CD8-positive, alpha-beta memory T cell (primary cell): Measurements from ENCODE around the gene IRAK3. TPM values are rescaled to one million over a fixed set of nuclear protein-coding genes. Genes with fewer than 3 reads are reported as not detected.
"Not testable (repeated sequence)": the region's sequence is repeated elsewhere in the genome, so short reads cannot be mapped to it uniquely, and the experiment has no call there.

Experiments
- CTCF ChIA-PET: fragments of 350-600 bp; sonication (Branson Sonifier 250); formaldehyde crosslinking; loops from one replicate; lab custom pipeline; 2021; ENCODE audit warnings: antibody characterized with exemption; lab: Charles Lee
- POLR2A ChIA-PET: fragments of 350-600 bp; sonication (Branson Sonifier 250); formaldehyde crosslinking; loops from one replicate; lab custom pipeline; 2021; ENCODE audit warnings: antibody characterized with exemption; lab: Charles Lee
- DNase-seq, 5 donors: peaks; one replicate each; pipeline versions ENCODE4 v3.0.0 to v3.0.0-alpha.2; 2020 to 2022; ENCODE audit warnings: mixed read lengths in 1 of 5
- H3K27ac ChIP-seq: one replicate; pipeline ENCODE4 v1.7.0; 2013; ENCODE audit warnings: low read depth, mild to moderate bottlenecking, low read length, moderate library complexity
- H3K27me3 ChIP-seq: 2 replicates; pipeline ENCODE4 v1.7.0; 2013; ENCODE audit warnings: low read length, mild to moderate bottlenecking; ENCODE audit not compliant: insufficient read depth, poor library complexity, severe bottlenecking
- H3K36me3 ChIP-seq: 2 replicates; pipeline ENCODE4 v1.7.0; 2013; ENCODE audit warnings: mild to moderate bottlenecking, low read length, moderate library complexity; ENCODE audit not compliant: insufficient read depth
- H3K4me1 ChIP-seq: 2 replicates; pipeline ENCODE4 v1.7.0; 2013; ENCODE audit warnings: mild to moderate bottlenecking, low read length, moderate library complexity; ENCODE audit not compliant: insufficient read depth
- H3K4me3 ChIP-seq: 2 replicates; pipeline ENCODE4 v1.7.0; 2013; ENCODE audit warnings: mild to moderate bottlenecking, low read length
- H3K9me3 ChIP-seq: 2 replicates; pipeline ENCODE4 v1.7.0; 2013; ENCODE audit warnings: mild to moderate bottlenecking, low read length
- H3K27ac Mint-ChIP-seq, 8 donors: one replicate each; pipeline ENCODE4 v1.8.0; 2020 to 2021; ENCODE audit warnings: mixed read lengths in 8 of 8, mild to moderate bottlenecking in 6 of 8, inconsistent platforms in 3 of 8, moderate library complexity in 3 of 8
- H3K27me3 Mint-ChIP-seq, 2 donors: one replicate each; pipeline ENCODE4 v1.8.0; 2020 to 2021; ENCODE audit warnings: mixed read lengths in 2 of 2, mild to moderate bottlenecking in 1 of 2, moderate library complexity in 1 of 2
- H3K36me3 Mint-ChIP-seq, 3 donors: one replicate each; pipeline ENCODE4 v1.8.0; 2020 to 2021; ENCODE audit warnings: mixed read lengths in 3 of 3, inconsistent platforms in 1 of 3, mild to moderate bottlenecking in 1 of 3
- H3K4me1 Mint-ChIP-seq, 3 donors: one replicate each; pipeline ENCODE4 v1.8.0; 2020 to 2021; ENCODE audit warnings: mixed read lengths in 3 of 3, inconsistent platforms in 1 of 3, mild to moderate bottlenecking in 1 of 3
- H3K4me3 Mint-ChIP-seq, 7 donors: one replicate each; pipeline ENCODE4 v1.8.0; 2020 to 2021; ENCODE audit warnings: mixed read lengths in 7 of 7, mild to moderate bottlenecking in 6 of 7, moderate library complexity in 4 of 7, inconsistent platforms in 2 of 7
- H3K9me3 Mint-ChIP-seq, 5 donors: one replicate each; pipeline ENCODE4 v1.8.0; 2020 to 2022; ENCODE audit warnings: mixed read lengths in 5 of 5, mild to moderate bottlenecking in 3 of 5, moderate library complexity in 2 of 5, inconsistent platforms in 1 of 5
- polyA plus RNA-seq: library from polyadenylated mRNA; unstranded; fragments of 300-500 nt; fragmentation: Illumina TruSeq; gene quantifications from one replicate; pipeline ENCODE4 v1.2.3, GENCODE V29; 2021
- total RNA-seq, 2 experiments: library from RNA; stranded (reverse); gene quantifications; one replicate each; pipeline ENCODE4 v1.2.3, GENCODE V29; 2021

Gene IRAK3
- total and polyA plus RNA-seq, 3 experiments from 2014 or later, result 0.13 to 0.22 TPM; not detected in 1

GRCh38 chr12:66174391-66175325 is 14.4 kb upstream of the IRAK3 start:
- H3K36me3 Mint-ChIP-seq, H3K36me3 ChIP-seq, H3K27ac ChIP-seq, POLR2A ChIA-PET, H3K27ac Mint-ChIP-seq, H3K4me1 ChIP-seq, H3K27me3 ChIP-seq, CTCF ChIA-PET, DNase-seq, H3K9me3 ChIP-seq, H3K9me3 Mint-ChIP-seq, H3K4me3 ChIP-seq: not testable (repeated sequence)
- Mint-ChIP-seq H3K27me3 (peaks cover 8 to 38% of the 10 kb centered on the region in 2 donors), H3K4me1 (peaks cover 10 to 12% (median 10%) of the 10 kb centered on the region in 3 donors), H3K4me3 (peak overlapping the region in 1 of 7 donors; percentile 36)

- ChIA-PET POLR2A (interaction anchor here (0.6 to 0.7 kb wide), 2 partner anchors 10 to 14 kb away, joined by 5 read pairs; no protein-coding TSS in a partner anchor), CTCF (interaction anchor here (0.7 kb wide), 1 partner anchor 177 kb away, joined by 3 read pairs; no protein-coding TSS in a partner anchor)
- no peak overlapping the region for H3K27ac ChIP-seq
- no peaks in the 10 kb centered on the region for H3K4me1 ChIP-seq
- no peaks in the 10 kb centered on the region for H3K9me3 ChIP-seq
- Mint-ChIP-seq H3K4me3 (no peak overlapping the region), H3K9me3 (no peaks in the 10 kb centered on the region), H3K4me1 (no peaks in the 10 kb centered on the region), H3K27ac (no peak overlapping the region), H3K36me3 (no peaks in the 10 kb centered on the region), H3K27me3 (peaks cover 10 to 43% of the 10 kb centered on the region in 2 donors)
- DNase-seq, result no peak
- no peak overlapping the region for H3K4me3 ChIP-seq
- no peaks in the 10 kb centered on the region for H3K27me3 ChIP-seq
- H3K36me3 ChIP-seq, result no peaks in the 10 kb centered on the region
Measured at GRCh38 chr12:66176105-66176900, 12.7 kb upstream of the IRAK3 start.

GRCh38 chr12:66182956-66183355 is 6.1 kb upstream of the IRAK3 start:
- ChIA-PET POLR2A (no interaction called here), CTCF (no interaction called here)
- H3K36me3 Mint-ChIP-seq, result peaks cover 0 to 14% (median 0%) of the 10 kb centered on the region in 3 donors
- no peak for DNase-seq
- no peaks in the 10 kb centered on the region for H3K9me3 ChIP-seq
- H3K9me3 Mint-ChIP-seq, result peaks cover 5 to 17% (median 6%) of the 10 kb centered on the region in 5 donors
- H3K4me3 Mint-ChIP-seq, result no peak overlapping the region
- peaks cover 39 to 75% of the 10 kb centered on the region in 2 donors for H3K27me3 Mint-ChIP-seq
- no peak overlapping the region for H3K4me3 ChIP-seq
- no peaks in the 10 kb centered on the region for H3K4me1 Mint-ChIP-seq
- no peaks in the 10 kb centered on the region for H3K36me3 ChIP-seq
- H3K4me1 ChIP-seq, result no peaks in the 10 kb centered on the region
- no peak overlapping the region for H3K27ac Mint-ChIP-seq
- H3K27ac ChIP-seq, result no peak overlapping the region
- H3K27me3 ChIP-seq, result peaks cover 4% of the 10 kb centered on the region

- H3K36me3 ChIP-seq, H3K9me3 ChIP-seq, H3K27ac ChIP-seq, H3K4me3 Mint-ChIP-seq, H3K4me1 ChIP-seq, DNase-seq, CTCF ChIA-PET, H3K27ac Mint-ChIP-seq, H3K27me3 ChIP-seq, H3K4me1 Mint-ChIP-seq, POLR2A ChIA-PET, H3K4me3 ChIP-seq: not testable (repeated sequence)
- peaks cover 39 to 70% of the 10 kb centered on the region in 2 donors for H3K27me3 Mint-ChIP-seq
- peaks cover 0 to 14% (median 0%) of the 10 kb centered on the region in 3 donors for H3K36me3 Mint-ChIP-seq
- peaks cover 5 to 17% (median 6%) of the 10 kb centered on the region in 5 donors for H3K9me3 Mint-ChIP-seq
Measured at GRCh38 chr12:66184822-66185221, 4.2 kb upstream of the IRAK3 start.

- Mint-ChIP-seq H3K36me3 (peaks cover 0 to 14% (median 0%) of the 10 kb centered on the region in 3 donors), H3K9me3 (peaks cover 5 to 17% (median 6%) of the 10 kb centered on the region in 5 donors), H3K27ac (no peak overlapping the region), H3K4me1 (peaks cover 2 to 8% (median 4%) of the 10 kb centered on the region in 3 donors), H3K27me3 (peaks cover 47 to 88% of the 10 kb centered on the region in 2 donors), H3K4me3 (no peak overlapping the region)
- ChIA-PET CTCF (no interaction called here), POLR2A (no interaction called here)
- Histone ChIP-seq H3K9me3 (no peaks in the 10 kb centered on the region), H3K27ac (no peak overlapping the region), H3K27me3 (peaks cover 5% of the 10 kb centered on the region), H3K4me3 (no peak overlapping the region), H3K4me1 (peaks cover 3% of the 10 kb centered on the region), H3K36me3 (no peaks in the 10 kb centered on the region)
- DNase-seq, result no peak
Measured at GRCh38 chr12:66187036-66187435, 2.0 kb upstream of the IRAK3 start.

- POLR2A ChIA-PET, result no interaction called here
- no peaks in the 10 kb centered on the region for H3K9me3 ChIP-seq
- peak overlapping the region in 4 of 7 donors; percentile 53 to 74 (median 70) for H3K4me3 Mint-ChIP-seq
- H3K36me3 Mint-ChIP-seq, result peaks cover 0 to 14% (median 0%) of the 10 kb centered on the region in 3 donors
- H3K4me3 ChIP-seq, result no peak overlapping the region
- peaks cover 42 to 81% of the 10 kb centered on the region in 2 donors for H3K27me3 Mint-ChIP-seq
- peaks cover 5 to 17% (median 6%) of the 10 kb centered on the region in 5 donors for H3K9me3 Mint-ChIP-seq
- H3K36me3 ChIP-seq, result no peaks in the 10 kb centered on the region
- H3K27me3 ChIP-seq, result peaks cover 5% of the 10 kb centered on the region
- CTCF ChIA-PET, result no interaction called here
- H3K27ac ChIP-seq, result no peak overlapping the region
- H3K4me1 ChIP-seq, result peaks cover 3% of the 10 kb centered on the region
- no peak for DNase-seq
- no peak overlapping the region for H3K27ac Mint-ChIP-seq
- peaks cover 2 to 8% (median 4%) of the 10 kb centered on the region in 3 donors for H3K4me1 Mint-ChIP-seq
Measured at GRCh38 chr12:66187821-66188220, 1.2 kb upstream of the IRAK3 start.

- peaks cover 44 to 78% of the 10 kb centered on the region in 2 donors for H3K27me3 Mint-ChIP-seq
Measured at GRCh38 chr12:66189486-66189843, 451 bp downstream of the IRAK3 start.

More at GRCh38 chr12:66189486-66189843, 451 bp downstream of the IRAK3 start:
- Mint-ChIP-seq H3K4me1 (peaks cover 2 to 8% (median 4%) of the 10 kb centered on the region in 3 donors), H3K36me3 (peaks cover 0 to 11% (median 0%) of the 10 kb centered on the region in 3 donors), H3K27ac (no peak overlapping the region), H3K4me3 (peak overlapping the region in 5 of 7 donors; percentile 48 to 57 (median 54)), H3K9me3 (peaks cover 4 to 15% (median 5%) of the 10 kb centered on the region in 5 donors)
- ChIA-PET CTCF (no interaction called here), POLR2A (no interaction called here)
- H3K4me1 ChIP-seq, result peaks cover 3% of the 10 kb centered on the region
- peaks cover 5% of the 10 kb centered on the region for H3K27me3 ChIP-seq
- H3K36me3 ChIP-seq, result no peaks in the 10 kb centered on the region
- H3K27ac ChIP-seq, result no peak overlapping the region
- no peaks in the 10 kb centered on the region for H3K9me3 ChIP-seq
- no peak for DNase-seq
- H3K4me3 ChIP-seq, result no peak overlapping the region
